K562 (cell line): ENCODE results near the gene RCE1. TPM values are rescaled to one million over a fixed set of nuclear protein-coding genes. Genes with fewer than 3 reads are reported as not detected.
A peak's percentile ranks its signal among the peaks of the same experiment; 100 is the strongest.

Experiments
- BHLHE40 ChIP-seq: IDR thresholded peaks from 2 replicates; pipeline ENCODE4 v1.6.1; 2011; ENCODE audit warnings: low read length, improper control_type of control experiment
- EP400 ChIP-seq: fragments of 450-650 bp; IDR thresholded peaks from 2 replicates; pipeline ENCODE4 v1.6.1; 2017; ENCODE audit warnings: antibody characterized with exemption, mild to moderate bottlenecking, moderate library complexity
- LARP7 ChIP-seq: fragments of 450-650 bp; IDR thresholded peaks from 2 replicates; pipeline ENCODE4 v1.6.1; 2016
- MYBL2 ChIP-seq, 2 experiments: fragments of 450-650 bp in 1 of 2; sonication (generic) in 1 of 2; formaldehyde crosslinking in 1 of 2; IDR thresholded peaks; 2 replicates each; pipeline versions ENCODE4 v1.6.1 to v1.8.1; 2017 to 2022; ENCODE audit warnings: borderline replicate concordance in 1 of 2, inconsistent platforms in 1 of 2, low read depth in 1 of 2, mild to moderate bottlenecking in 1 of 2, missing genetic modification reagents in 1 of 2, moderate library complexity in 1 of 2
- MYC ChIP-seq, 2 experiments: fragments of 250-450 bp in 1 of 2; sonication (Bioruptor Pico) in 1 of 2; IDR thresholded peaks; 2 replicates each; pipeline versions ENCODE4 v1.5.1 to v1.6.1; 2012 to 2021; ENCODE audit warnings: low read depth in 2 of 2, borderline replicate concordance in 1 of 2, improper control_type of control experiment in 1 of 2, low read length in 1 of 2, mild to moderate bottlenecking in 1 of 2, moderate library complexity in 1 of 2
- RNF2 ChIP-seq: sonication (generic); IDR thresholded peaks from 2 replicates; pipeline ENCODE4 v1.6.1; 2016
- SETDB1 ChIP-seq: IDR thresholded peaks from one replicate; pipeline ENCODE4 v1.6.1; 2012; ENCODE audit warnings: low read length, control low read depth, inconsistent platforms
- WHSC1 ChIP-seq: IDR thresholded peaks from one replicate; pipeline ENCODE4 v1.6.1; 2012; ENCODE audit warnings: low read length, control low read depth, inconsistent platforms
- polyA plus RNA-seq, 8 experiments: library from polyadenylated mRNA; depleted of rRNA in 4 of 8; stranded (reverse) in 5 of 8; unstranded in 3 of 8; fragments of >200 nt; fragmentation: Nextera tagmentation in 2 of 8; fragmentation: Illumina TruSeq in 1 of 8; extraction: Ambion mirVana in 2 of 8; extraction: Trizol in 1 of 8; gene quantifications; 2 replicates each; pipeline versions ENCODE4 v1.2.1 to v1.2.3, GENCODE V29; 2011 to 2014; ENCODE audit warnings: inconsistent platforms in 1 of 8, missing spikeins in 1 of 8
- total RNA-seq, 7 experiments: library from RNA; depleted of rRNA in 6 of 7; stranded (reverse); fragments of >200 nt in 6 of 7; fragmentation: Illumina TruSeq in 2 of 7; extraction: Trizol in 2 of 7; gene quantifications; 2 replicates each; pipeline versions ENCODE4 v1.2.1 to v1.2.3, GENCODE V29; 2011 to 2021; ENCODE audit warnings: low replicate concordance in 1 of 7
- TF ChIP-seq, protein P1 (sequence below): fragments of 250-450 bp; sonication (Bioruptor Pico); IDR thresholded peaks from 2 replicates; pipeline ENCODE4 v1.5.1; 2021; ENCODE audit warnings: mild to moderate bottlenecking
- TF ChIP-seq, protein P2 (sequence below): fragments of 450-650 bp; formaldehyde crosslinking; IDR thresholded peaks from 2 replicates; pipeline ENCODE4 v1.4.0; 2022; ENCODE audit warnings: missing genetic modification characterization
- TF ChIP-seq, protein P3 (sequence below): fragments of 250-450 bp; sonication (Bioruptor Pico); IDR thresholded peaks from 2 replicates; pipeline ENCODE4 v1.8.0; 2021; ENCODE audit warnings: moderate library complexity, mild to moderate bottlenecking, inconsistent platforms
- TF ChIP-seq, protein P4 (sequence below): fragments of 250-450 bp; sonication (Bioruptor Pico); IDR thresholded peaks from 2 replicates; pipeline ENCODE4 v1.8.0; 2022; ENCODE audit warnings: moderate library complexity, mild to moderate bottlenecking, inconsistent platforms

RCE1 gene
- total and polyA plus RNA-seq, 9 of the 15 experiments (the other 6 are each of a cell fraction or from before 2014, with no cell fraction given), result 0.75 to 41.5 (median 15.1) TPM

DNA sequence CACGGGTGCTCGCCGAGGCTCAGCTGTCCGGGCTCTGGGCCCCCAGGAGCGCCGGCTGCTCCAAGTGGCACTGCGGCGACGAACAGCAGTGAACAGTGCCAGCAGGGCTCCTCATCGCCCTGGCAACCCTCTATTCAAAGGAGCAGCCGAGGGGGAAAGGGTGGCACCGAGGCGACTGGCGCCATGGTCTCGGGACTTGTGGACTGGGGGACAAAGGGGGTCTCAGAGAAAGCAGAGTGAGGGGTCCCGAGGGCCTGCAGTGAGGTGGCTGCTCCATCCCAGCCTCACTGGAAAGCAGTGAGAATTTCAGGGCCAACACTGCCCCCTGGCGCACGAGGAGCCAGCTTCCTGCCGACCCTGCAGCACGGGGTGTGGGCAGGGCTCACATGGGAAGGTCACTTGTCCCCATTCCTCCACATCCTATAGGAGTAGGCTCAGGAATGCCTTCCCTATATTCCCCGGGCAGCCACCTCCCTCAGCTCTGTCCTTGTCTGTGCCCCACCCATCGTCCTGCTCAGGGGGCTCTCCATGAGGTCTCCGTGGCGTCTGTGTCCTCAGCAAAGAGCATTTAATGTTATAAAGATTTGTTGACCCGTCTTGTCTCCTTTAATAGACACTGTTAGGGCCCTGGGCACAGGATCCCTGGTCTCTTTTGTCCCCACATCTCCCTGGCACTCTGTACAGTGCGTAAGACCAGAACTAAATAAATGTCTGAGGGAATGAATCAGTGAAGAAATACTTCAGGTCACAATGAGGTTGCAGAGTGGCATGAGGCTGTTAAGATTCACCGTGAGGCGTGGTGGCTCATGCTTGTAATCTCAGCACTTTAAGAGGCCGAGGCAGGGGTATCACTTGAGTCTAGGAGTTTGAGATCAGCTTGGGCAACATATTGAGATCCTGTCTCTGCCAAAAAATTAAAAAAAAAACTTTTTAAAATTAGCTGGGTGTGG lies 40.0 kb downstream of the RCE1 start (continued):
- TF ChIP-seq, protein P1, sequence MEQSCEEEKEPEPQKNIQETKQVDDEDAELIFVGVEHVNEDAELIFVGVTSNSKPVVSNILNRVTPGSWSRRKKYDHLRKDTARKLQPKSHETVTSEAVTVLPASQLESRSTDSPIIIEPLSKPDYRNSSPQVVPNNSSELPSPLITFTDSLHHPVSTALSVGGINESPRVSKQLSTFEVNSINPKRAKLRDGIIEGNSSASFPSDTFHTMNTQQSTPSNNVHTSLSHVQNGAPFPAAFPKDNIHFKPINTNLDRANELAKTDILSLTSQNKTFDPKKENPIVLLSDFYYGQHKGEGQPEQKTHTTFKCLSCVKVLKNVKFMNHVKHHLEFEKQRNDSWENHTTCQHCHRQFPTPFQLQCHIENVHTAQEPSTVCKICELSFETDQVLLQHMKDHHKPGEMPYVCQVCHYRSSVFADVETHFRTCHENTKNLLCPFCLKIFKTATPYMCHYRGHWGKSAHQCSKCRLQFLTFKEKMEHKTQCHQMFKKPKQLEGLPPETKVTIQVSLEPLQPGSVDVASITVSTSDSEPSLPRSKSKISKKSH (CRISPR knock-in tag), result no peak
- TF ChIP-seq MYBL2 (IDR thresholded peaks at IDR 0.05; ENCODE audit: low read depth) (no peak), MYBL2 (CRISPR knock-in tag; IDR thresholded peaks at IDR 0.05; ENCODE audit: borderline replicate concordance) (no peak), EP400 (no peak), BHLHE40 (peak; percentile 44; the same call in 1 of the 2 replicates), RNF2 (no peak), MYC (IDR thresholded peaks at IDR 0.05; ENCODE audit: low read depth, low read length) (peak; percentile 39; the same call in 1 of the 2 replicates), MYC (CRISPR knock-in tag; IDR thresholded peaks at IDR 0.05; ENCODE audit: borderline replicate concordance, low read depth) (no peak), SETDB1 (no peak), LARP7 (no peak), WHSC1 (no peak)
- TF ChIP-seq, protein P2, sequence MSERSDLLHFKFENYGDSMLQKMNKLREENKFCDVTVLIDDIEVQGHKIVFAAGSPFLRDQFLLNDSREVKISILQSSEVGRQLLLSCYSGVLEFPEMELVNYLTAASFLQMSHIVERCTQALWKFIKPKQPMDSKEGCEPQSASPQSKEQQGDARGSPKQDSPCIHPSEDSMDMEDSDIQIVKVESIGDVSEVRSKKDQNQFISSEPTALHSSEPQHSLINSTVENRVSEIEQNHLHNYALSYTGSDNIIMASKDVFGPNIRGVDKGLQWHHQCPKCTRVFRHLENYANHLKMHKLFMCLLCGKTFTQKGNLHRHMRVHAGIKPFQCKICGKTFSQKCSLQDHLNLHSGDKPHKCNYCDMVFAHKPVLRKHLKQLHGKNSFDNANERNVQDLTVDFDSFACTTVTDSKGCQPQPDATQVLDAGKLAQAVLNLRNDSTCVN (CRISPR knock-in tag), result no peak
- TF ChIP-seq, protein P3, sequence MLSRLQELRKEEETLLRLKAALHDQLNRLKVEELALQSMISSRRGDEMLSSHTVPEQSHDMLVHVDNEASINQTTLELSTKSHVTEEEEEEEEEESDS, result no peak
- TF ChIP-seq, protein P4, sequence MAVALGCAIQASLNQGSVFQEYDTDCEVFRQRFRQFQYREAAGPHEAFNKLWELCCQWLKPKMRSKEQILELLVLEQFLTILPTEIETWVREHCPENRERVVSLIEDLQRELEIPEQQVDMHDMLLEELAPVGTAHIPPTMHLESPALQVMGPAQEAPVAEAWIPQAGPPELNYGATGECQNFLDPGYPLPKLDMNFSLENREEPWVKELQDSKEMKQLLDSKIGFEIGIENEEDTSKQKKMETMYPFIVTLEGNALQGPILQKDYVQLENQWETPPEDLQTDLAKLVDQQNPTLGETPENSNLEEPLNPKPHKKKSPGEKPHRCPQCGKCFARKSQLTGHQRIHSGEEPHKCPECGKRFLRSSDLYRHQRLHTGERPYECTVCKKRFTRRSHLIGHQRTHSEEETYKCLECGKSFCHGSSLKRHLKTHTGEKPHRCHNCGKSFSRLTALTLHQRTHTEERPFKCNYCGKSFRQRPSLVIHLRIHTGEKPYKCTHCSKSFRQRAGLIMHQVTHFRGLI, result no peak
